Measurements from ENCODE around the gene NEK4.

Gene NEK4

DNA sequence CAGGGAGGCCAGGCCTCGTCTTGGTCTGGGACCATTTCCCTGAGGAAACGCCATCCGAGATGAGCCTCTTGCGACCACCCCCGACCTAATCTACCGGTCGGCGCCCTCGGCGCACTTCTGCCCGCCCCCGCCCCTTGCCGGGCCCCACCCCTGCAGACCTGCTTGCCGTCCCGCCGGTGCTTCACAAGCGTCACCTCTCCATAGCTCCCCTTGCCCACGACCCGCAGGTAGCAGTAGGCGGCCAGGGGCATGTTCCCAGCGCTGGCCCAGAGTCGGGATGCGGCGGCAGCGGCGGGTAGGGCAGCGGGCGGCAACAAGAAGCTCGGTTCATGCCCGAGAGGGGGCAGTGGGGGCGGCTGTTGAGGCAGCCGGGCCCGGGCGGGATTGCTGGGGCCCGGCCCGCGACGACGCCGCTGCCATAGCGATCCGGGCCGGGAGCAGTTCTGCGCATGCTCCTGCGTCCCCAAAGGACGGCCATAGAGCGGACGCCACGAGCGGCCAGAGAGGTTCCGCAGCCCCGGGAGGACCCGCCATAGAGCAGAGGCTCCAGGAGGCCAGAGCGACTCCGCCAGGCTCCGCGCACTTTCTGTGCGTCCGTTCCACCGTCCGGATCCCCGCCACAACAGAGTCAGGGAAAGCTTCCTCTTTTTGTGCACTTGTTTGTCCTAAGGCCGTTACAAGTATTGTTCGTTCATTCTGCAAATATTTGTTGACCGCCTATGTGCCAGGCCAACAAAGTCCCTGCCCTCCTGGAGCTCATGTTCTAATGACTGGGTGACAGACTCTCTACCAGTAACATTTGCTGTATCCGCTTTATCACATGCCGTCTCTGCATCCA is at the start of gene NEK4:
NEK4 (minus strand) TSS at position 445 of the 838 bp plus-strand sequence; CDS start at position 251, 194 bp downstream.
- DNase-seq (ENCODE audit: low read depth): peak; percentile 77

DNA sequence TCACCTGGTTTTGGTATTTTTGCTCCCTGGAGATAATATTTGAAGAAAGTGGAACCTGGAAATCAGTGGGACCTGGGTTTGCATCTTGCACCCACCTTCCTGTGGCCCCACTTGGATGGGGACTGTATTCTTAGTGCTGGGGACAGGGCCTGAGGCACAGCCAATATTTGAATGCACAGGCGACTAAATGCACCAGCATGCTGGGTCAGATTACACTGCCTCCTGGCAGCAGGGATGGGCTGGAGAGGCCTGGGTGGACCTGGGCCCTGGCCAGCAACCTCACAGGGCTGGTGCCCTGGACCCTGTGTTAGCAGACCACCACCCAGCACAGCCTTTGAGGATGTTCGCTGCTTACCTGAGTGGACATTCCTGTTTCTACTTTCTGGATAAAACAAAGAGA is 49.2 kb upstream of the NEK4 start:
- DNase-seq (ENCODE audit: low read depth): no peak

DNA sequence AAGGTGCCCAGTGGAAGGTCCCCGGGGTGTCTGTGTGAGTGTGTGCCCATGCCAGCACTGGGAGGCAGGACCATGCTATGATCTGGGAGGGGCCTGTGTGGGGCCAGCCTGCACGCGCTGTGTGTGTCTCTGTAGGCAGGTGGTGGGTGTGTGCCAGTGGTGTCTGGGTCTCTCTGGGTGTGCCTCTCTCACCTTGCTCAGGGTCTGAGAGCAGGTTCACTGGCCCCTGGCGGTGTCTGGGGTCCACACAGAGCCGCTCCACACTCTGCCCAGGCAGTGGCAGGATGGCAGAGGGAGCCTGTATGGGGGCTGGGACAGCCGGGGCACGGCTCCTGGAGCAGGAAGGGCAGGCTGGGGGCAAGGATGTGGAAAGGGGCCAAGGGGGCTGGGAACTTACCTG is 47.1 kb upstream of the NEK4 start:
- DNase-seq (ENCODE audit: low read depth): no peak

DNA sequence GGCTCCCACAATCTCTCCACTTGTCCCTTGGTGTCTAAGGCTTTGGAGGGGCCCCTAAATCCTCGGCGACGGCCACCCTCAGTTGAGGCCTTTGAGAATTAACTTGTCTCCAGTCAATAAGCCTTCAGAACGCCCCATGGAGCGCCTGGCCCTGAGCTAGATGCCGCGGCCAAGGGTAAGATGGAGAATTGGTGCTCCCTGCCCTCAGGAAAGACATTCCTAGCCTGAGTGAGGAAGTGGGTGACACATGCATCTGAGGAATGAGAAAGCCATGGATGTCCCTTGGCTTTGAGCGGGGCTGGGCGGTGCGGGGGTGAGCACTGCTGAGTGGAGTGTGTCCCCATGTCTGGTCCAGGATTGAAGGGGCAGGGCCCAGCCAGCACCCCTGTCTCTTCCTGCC is 46.5 kb upstream of the NEK4 start:
- no peak for DNase-seq (ENCODE audit: low read depth)

DNA sequence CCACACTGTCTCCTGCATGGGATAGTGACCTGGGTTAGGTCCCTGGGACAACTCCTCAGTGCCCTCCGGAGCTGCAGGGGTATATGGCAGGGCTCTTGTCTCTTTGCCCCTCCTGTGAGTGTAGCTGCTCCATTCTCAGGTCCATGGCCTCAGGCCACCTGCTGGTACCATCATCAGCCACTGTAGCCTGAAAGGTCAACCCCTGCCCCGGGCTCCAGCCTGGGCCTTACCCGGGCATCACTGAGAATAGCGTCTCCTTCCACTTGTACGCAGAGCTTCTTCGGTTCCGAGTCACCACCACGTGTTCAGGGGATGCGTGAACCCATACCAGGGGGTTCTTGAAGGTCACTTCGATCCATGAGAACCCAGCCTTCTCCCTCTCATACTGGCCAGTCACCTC is 45.9 kb upstream of the NEK4 start:
- DNase-seq (ENCODE audit: low read depth): no peak

DNA sequence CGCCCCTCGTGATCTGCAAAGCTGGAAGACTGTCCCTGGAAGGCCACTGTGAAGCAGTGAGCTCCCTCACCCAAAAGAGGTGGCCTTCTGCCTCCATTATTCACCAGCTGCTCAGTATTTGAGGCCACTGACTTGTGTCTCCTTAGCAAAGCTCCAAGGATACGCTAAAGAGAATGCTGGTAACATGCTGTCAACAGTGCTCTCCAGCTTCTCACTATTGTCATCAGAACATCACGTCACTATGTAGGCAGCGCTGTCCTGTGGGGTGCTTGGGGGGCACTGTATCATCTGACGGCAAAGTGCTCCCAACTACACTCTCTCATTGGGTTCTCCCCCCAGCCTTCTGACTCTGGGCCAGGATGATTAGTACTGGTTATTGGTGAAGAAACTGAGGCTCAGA is 45.5 kb upstream of the NEK4 start:
- no peak for DNase-seq (ENCODE audit: low read depth)

DNA sequence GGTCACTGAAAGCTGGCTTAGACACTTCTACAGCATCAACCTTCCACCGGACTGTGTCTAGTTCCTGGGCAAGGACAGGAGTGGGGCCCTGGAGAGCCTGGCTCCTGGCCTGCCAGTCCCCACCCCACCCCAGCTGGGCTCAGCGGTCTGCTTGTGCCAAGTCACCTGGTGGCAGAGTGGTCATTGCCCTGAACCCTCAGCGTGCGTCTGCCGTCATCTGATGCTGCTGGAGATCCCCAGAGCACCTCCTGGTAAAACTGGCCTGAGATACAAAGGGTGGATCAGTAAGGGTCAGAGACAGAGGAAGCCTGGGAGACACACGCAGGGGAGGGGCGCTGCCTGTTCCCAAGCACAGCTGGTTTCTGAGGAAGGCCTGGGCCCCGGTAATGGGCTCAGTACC is 43.1 kb upstream of the NEK4 start:
- no peak for DNase-seq (ENCODE audit: low read depth)

DNA sequence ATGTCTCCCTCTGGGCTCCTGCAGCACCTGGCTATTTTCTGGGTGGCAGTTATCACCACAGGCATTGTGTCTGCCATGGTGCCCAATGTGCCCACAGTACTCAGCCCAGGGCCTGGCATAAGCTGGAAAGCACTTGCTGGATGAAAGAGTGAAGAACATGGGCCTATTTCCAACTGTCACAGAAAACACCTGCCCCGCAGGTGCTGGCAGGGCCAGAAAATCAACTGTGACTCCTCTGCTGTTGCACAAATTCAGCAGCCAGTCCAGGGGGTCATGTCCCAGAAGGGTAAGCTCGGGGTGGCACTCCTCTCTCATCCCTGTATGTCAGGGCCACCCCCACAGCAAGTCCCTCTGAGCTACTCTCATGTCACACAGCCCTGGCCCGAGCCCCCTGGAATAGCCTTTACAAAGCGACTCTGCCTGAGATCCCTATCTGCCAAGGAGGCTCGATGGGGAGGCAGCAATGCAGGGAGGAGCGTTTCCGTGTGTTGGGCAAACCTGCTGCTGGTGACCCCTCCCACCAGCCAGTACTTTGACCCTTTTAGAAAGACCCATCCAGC is 40.8 kb upstream of the NEK4 start:
- DNase-seq (ENCODE audit: low read depth): no peak

DNA sequence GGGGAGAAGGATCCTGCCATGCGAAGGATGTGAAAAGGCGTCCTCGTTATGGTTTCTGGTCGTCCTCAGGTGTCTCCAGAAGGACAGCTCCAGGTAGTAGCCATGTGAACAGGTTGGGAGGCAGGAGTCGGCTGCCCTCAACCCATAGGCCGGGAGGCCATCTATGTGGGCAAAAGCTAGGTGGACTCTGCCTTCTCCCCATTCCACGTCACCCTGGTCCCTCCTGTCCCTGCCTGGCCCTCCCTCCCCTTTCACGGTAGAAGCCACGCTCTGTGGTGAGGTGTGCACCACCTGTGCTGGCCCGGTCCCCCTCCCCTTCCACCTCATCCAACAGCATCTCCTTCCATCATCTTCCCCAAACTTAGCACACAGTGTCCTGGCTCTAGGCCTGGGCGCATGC is 40.2 kb upstream of the NEK4 start:
- no peak for DNase-seq (ENCODE audit: low read depth)

DNA sequence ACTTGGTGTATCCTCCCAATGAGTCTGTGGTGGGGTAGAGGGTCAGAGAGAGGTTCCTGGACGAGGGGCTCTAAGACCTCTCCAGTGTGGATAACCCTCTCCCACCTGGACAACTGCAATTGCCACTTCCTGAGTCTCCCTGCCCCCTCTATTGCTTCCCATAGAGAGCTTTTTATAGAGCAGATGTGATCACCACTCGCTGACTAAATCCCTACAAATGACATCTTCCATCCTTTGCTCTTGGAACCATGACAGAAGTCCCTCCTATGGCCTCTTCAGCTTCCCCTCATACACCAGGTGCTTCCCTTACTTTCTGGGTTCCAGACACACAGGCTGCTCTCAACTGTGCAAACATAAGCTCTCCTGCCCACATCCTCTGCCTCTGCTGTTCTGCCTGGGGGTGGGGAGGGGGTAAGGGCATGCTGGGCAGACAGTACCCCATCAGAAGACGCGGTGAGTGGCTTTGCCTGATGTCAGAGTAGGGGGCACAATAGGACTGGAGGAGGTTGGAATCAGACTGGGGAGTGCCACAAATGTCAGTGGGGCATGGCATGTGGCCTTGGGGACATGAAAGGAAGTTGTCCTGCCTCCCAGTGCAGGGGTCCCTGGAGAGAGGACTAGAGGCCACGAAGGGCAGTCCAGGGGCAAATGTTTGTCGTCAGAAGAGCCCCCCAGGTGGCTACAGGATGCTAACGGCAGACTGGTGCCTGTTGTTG is 39.1 kb upstream of the NEK4 start:
- DNase-seq (ENCODE audit: low read depth): no peak

DNA sequence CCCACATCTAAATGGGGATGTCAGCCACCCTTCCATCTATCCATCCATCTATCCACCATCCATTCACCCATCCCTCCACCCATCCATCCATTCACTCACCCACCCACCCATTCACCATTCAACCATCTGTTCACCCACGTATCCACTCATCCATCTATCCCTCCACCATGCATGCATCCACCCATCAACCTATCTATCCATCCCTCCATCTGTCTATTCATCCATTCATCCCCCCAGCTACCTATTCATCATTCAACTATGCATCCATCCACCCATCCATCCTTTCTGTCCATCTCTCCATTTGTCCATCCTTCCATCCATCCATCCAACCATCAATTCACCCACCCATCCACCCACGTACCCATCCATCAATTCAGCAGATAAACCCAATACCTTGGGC is 38.4 kb upstream of the NEK4 start:
- no peak for DNase-seq (ENCODE audit: low read depth)

DNA sequence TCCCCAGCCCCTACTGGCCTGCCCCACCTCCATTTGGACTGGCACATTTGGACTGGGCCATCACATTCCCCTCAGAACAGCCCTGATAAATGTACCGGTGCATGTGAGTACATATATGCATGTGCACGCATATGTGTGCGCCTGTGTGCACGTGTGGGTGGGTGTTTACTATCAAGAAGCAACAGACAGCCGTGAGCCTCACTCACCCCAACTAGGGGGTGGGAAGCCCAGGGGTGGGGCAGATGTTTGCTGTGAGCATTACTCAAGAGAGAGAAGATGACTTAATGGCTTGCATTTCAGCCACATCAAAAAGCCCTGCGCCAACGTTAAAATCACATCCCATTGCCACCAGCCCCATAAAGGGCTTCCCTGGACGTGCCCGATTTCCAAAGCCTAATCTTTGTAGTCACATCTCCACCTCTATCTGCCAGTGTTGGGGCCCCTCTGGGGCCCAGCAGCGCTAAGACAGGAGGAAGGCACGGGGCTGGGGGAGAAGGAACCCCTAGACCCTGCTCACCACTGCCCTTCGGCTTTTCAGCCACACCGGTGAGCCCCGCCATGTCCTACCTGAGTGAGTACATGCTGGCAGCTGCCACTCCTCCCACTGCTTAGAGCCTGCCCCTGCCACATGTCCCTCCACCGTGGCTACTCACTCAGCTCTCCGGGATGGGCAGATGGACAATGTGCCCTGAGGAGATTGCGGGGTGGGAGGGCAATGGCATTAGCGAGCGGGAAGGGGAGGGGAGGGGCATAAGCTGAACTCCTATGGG is 34.7 kb upstream of the NEK4 start:
- no peak for DNase-seq (ENCODE audit: low read depth)

DNA sequence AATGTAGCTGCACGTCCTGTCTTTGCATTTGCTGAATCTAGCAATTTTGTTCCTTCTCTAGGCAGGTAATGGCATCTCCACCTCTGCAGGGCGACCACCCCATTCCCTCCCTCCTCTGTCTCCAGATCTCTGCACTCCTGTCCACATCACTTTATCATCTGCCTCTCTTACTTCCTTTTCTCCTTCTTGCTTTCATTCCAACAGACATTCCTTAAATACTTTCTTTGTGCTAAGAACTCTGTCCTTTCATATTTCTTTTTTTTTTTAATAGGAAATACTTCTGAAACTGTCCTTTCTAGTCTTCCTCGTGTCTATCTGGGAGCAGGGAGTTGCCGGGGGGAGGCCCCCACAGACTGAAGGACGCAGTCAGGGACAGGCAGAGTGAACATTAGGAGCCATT is 31.1 kb upstream of the NEK4 start:
- DNase-seq (ENCODE audit: low read depth): no peak

DNA sequence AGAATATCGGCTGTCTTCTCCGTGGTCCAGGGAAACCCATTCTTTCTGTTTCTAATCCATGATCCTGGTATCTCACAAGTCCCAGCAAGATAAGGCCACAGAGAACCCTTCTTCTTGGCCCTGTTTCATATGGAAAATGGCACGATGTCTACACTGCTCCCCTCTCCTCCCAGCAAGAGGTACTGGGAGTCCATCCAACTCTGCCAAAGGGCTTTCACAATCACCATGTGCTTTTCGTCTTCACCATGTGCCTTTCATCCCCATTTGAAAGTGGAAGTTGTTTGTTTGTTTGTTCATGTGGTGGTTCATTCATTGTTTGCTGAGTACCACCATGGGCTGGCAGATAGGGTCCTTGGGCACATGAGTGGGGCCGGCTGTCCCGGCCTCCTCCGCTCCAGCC is 29.3 kb upstream of the NEK4 start:
- no peak for DNase-seq (ENCODE audit: low read depth)

DNA sequence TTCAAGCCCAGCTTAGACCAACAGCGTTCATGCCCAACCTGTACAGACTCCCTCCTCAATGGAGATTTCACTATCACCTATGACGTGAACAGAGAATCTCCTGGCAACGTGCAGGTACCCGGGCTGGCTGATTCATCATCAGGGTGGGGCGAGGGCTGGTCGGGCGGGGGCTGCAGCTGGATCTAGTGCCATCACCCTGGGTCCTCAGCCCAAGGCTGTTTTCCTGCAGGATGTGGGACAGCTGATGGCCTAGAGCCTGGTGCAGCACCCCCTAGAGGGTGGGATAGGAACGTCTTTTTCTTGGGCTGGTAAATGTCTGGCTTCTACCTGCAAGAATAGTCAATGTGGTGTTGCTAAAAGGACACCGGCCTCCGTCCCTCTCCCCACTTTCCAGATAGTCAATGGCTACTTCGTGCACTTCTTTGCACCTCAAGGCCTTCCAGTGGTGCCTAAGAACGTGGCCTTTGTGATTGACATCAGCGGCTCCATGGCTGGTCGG is 28.3 kb upstream of the NEK4 start:
- DNase-seq (ENCODE audit: low read depth): no peak

DNA sequence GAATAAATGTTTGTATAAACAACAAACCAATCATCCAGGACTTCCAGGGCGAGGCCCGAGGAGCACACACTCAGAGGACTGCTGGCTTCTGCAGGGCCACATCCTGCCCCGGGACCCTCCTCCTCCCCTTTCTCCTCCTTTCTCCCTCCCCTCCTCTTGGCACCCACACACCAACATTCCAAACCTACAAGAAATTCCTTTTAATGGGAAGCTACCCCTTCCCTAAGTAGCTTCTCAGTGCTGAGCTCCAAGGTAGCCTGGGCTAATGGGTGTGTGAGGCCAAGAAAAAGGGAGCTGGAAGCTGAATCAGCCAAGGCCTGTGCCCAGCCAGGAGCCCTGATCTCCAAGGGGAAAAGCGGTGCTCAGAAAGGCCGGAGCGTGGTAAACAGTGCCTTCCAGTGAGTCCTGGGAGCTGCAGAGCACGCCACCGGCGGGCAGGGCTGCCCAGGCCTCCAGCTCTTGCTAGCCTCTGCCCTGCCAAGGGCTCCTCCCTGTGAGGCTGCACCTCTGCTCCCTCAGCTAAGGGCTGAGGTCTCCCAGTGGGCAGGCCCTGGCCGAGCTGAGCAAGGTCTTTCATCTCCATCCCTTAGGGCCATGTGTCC is 27.7 kb upstream of the NEK4 start:
- no peak for DNase-seq (ENCODE audit: low read depth)

DNA sequence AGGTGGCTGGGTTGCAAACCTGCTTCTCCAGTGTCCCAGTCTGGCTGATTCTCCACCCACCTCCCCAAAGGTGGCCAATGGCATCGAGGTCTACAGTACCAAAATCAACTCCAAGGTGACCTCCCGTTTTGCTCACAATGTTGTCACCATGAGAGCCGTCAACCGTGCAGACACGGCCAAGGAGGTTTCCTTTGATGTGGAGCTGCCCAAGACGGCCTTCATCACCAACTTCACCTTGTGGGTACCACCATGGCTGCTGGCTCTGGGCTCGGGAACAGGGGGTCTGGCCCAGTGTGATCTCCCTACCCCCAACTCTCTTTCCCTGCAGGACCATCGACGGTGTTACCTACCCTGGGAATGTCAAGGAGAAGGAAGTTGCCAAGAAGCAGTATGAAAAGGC is 25.7 kb upstream of the NEK4 start:
- DNase-seq (ENCODE audit: low read depth): no peak

DNA sequence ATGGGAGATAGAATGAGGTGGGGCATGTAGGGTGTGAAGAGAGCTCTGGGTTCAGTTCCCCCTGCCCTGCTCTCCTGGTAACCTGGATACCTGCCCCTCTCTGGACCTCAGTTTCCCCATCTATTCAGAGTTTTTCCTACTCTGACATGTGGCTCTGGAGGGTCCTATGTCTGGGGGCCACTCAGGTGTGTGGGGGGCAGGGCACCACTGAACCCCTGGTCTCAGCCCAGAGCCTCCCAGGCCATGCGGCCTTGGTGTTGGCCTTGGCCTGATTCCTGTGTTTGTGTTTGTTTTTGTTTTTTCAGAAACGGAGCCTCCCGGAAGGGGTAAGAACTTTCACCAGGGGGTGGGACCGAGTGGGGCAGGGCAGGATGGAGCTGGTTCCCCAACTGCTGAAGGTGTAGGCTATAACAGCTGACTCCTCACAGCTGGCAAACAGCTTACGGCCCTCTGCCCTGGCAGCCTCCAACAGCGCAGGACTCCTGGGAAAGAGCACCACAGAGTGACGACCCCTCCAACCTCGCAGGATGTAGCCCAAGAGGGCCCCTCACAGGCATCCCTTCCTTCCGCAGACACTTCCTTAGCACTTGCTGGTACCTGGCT is 24.7 kb upstream of the NEK4 start:
- no peak for DNase-seq (ENCODE audit: low read depth)

DNA sequence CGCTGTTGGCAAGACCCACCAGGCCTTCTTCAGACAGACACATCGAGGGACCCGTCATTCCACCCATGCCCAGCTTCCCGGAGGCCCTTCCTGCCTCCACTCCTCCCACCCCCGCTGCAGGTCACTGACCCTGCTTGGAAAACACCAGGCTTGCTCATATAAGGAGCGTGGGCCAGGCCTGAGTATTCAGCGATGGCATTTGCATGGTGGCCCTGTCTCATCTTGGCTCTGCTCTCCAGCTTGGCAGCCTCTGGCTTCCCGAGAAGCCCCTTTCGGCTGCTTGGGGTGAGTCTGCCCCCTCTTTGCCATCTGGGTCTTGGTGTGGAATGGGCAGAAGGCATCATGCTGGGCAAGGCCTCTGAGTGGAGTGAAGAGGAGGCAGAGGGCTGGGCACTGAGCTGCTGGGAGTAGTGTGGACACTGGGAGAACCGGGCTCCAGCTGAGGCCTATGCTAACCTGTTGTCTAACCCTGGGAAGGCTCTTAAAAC is 23.9 kb upstream of the NEK4 start, which contains the start of gene ITIH3:
ITIH3 (plus strand) TSS at position 185 of the 488 bp plus-strand sequence; CDS start at position 193, 8 bp downstream.
- no peak for DNase-seq (ENCODE audit: low read depth)

DNA sequence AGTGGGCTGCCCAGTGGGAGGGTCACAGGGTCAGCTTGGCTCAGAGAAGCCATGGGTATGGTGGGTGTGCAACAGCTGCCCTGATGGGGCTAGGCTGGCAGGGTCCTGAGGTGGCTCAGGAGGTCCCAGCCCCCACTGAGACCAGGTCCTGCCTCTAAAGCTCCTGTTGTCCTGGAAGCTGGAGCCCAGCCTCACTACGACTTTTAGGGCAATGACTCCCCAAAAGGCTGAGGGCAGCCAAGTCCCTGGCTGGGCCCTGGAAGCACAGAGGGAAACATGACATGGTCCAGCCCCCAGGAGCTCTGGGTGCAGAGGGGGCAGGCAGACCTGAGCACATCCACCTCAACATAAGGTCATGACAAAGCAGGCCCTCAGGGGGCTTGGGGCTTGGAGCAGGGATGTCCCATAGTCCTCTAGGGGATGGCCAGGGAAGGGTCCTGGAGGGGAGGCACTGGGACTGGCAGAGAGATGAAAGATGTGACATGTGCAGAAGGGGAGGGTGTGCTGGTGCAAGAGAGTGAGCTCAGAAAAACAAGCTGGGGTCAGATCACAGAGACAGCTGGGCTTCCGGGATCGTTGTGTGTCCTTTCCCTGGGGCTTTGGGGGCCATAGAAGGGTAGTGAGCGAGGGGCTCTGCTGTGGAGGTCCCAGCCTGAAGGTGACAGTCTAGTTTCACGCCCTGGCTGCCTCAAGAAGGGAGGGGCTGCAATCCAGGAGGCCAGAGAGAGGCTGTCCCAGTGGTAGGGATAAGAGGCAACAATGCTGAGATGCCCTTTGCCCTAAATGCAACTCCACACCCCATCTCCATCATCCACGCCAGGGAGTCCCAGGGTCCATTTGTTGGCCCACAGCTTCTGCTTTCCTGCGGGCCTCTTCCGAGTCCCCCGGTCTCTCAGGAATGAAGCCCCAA is 23.2 kb upstream of the NEK4 start:
- DNase-seq (ENCODE audit: low read depth): no peak

Data from activated T-helper 9 cell treated with anti-CD3 and anti-CD28 coated beads, Interleukin-2, amount 50 U/mL, for 16 hours (primary cell).